GM21515 (cell line): Measurements from ENCODE around the gene IGSF3.
"Not testable (repeated sequence)": the region's sequence is repeated elsewhere in the genome, so short reads cannot be mapped to it uniquely, and the experiment has no call there.

Experiments used
- ATAC-seq: cut with Tn5 transposase; IDR thresholded peaks from one replicate; pipeline ENCODE4 v1.9.1; 2021; ENCODE audit not compliant: unreplicated experiment

IGSF3 gene

GRCh38 chr1:116631996-116632925, 35.3 kb downstream of the IGSF3 start:
- not testable (repeated sequence) for ATAC-seq

DNA sequence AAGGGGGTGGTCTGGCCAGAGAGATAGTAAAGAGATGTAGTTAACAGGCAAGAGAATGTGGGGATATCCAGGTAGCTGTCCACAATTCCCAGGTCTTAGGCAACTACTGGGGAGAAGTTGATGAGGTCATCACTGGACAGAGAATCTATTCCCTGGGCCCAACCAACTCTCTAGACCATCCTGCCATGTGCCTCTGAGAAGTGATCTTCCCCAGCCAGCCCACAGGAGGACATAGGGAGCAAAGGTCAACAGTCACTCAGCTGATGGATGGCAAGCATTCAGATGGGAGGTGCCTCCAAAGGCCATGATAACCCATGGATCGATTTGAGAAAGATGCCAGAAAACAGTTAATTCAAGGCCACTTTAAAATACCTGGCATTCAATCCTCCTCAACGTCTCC, 36.0 kb downstream of the IGSF3 start:
- ATAC-seq = not testable (repeated sequence)

DNA sequence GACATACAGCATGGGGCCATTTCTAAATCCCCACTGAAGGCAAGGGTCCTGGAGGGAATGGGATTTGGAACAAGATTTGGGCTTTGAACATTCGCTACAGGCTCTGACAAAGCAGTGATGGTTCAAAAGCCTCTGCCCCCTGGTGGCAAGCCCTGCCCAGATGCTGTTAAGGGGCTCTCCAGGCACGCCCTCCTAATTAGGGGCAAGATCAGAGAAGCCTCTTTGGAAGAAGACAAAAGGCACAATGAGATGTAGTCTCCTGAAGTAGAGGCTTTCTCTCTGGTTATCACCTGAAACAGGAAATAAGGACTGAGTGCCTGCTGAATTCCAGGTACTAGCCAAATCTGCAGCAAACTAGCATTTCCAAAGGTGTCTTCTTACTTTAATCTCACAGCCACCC, 37.5 kb downstream of the IGSF3 start:
- not testable (repeated sequence) for ATAC-seq

- ATAC-seq = not testable (repeated sequence)
Measured at GRCh38 chr1:116629441-116629840, 38.1 kb downstream of the IGSF3 start.

DNA sequence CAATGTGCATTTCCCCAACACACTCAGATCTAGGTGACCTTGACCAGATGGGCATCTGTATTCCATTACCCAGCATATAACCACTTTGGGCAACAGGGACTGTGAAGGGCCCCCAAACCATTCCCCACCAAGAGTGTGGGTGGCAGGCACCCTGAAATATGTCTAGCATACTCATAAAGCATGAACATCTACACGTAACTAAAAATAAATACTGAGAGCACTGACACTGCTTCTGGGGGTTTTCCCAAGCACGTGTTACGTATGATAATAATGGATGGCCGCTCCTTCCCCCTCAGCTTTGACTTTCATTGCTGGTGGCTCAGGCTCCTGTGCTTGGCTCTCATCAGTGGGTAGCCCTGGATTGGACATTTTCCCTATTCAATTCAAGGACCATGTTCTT, 39.1 kb downstream of the IGSF3 start:
- ATAC-seq = no peak

GRCh38 chr1:116627357-116627756, 40.2 kb downstream of the IGSF3 start:
- ATAC-seq = not testable (repeated sequence)

GRCh38 chr1:116626915-116627314, 40.6 kb downstream of the IGSF3 start:
- not testable (repeated sequence) for ATAC-seq

DNA sequence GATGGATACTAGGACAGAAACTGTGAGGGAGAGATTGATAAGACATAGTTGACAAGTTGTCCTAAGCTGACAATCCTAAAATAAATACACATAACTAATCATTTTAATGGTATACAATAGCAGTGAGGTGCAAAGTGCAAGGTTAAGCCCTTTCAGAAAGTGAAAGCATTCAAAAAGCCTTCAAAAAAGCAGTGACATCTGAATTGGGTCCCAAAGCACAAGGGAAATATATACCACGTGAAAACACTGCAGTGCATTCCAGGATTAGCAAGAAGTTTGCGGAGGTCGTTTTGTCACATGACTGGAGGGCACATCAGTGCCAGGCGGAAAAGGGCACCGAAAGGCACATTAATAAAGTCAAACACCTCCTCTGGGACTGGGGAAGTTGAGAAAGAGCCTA, 42.4 kb downstream of the IGSF3 start:
- ATAC-seq = not testable (repeated sequence)

- ATAC-seq = no peak
Measured at GRCh38 chr1:116624040-116624439, 43.5 kb downstream of the IGSF3 start.

GRCh38 chr1:116622496-116622895, 45.0 kb downstream of the IGSF3 start:
- not testable (repeated sequence) for ATAC-seq

DNA sequence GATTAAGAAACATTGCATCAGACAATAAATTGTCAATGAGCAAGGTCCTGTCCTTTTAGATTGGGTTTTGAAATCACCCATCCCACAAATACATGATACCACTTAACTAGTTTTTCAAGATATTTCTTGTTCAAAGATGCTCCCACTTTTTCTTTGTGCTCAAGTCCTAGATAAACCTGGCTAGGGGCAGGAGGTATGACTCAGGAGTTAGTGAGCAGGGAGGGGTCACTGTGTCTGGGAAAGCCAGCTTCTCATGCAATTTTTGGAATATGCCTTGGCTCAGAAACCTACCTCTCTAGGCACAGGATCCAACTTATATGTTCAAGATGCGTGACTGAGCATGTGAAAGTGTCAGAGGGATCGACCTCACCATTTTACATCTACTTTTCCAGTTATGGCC, 45.8 kb downstream of the IGSF3 start:
- ATAC-seq = not testable (repeated sequence)

GRCh38 chr1:116620392-116620791, 47.1 kb downstream of the IGSF3 start:
- not testable (repeated sequence) for ATAC-seq

DNA sequence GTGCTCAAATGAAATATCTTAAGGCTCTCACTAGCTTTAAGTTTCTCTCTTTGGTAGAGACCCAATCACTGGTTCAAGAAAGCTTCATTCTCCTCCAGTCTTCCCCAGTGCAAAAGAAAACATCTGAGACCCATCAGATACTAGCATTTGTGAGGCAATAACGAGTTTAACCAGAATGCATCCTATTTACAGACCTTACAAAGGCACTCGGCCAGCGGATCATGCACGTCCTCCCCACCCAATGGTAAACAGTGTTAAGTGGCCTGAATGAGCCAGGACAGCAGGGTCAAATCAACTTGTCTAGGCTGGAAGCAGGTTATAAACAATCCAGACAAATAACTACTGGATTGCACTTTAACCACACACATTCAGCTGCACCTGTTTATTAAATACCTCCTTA, 48.4 kb downstream of the IGSF3 start:
- ATAC-seq = not testable (repeated sequence)

- ATAC-seq = not testable (repeated sequence)
Measured at GRCh38 chr1:116617808-116618207, 49.7 kb downstream of the IGSF3 start.

GRCh38 chr1:116613825-116614224, 53.7 kb downstream of the IGSF3 start:
- ATAC-seq = not testable (repeated sequence)

DNA sequence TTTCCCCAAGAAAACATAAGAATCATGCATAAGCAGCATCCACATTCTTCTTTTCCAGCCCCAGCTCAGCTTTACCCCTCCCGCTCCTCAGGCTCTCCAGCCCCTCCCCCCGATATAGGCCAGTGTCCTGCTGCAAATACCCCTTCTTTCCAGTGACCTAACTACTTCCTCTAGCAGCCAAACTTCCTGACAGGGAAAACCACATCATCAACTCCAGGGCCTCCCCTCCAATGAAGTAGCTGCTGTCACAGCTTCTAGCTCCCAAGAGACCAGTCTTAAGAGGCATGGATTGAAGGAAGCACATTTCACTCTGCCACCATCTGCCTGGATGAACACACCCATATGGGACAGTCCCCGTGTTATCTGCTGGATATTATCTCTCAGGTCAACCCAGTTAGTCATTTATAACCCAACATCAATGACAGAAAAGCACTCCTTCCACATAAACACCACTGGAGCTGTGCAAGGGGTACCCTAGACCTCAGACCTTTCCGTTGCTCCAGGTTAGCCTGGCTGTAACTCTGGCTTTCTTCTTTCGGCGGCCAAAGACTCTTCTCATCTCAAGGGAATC, 57.6 kb downstream of the IGSF3 start:
- not testable (repeated sequence) for ATAC-seq

GRCh38 chr1:116608841-116609240, 58.7 kb downstream of the IGSF3 start:
- ATAC-seq = not testable (repeated sequence)

DNA sequence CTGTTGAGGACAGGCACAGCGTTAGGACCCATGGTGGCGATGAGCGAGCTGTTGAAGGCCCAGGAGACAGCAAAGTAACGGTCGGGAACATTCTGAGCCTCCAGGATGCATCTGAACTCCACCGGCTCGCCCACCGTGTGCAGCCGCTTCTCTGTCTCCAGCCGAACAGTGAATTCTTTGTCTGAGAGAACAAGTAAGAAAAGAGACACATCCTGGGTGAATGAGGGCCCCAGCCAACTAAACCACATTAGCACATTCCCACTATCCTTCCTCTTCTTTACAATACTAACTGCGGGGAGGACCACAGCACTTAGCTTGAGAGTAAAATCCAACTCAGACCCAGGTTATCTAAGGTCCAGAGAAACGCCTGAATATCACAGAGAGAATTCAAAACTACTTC, 59.4 kb downstream of the IGSF3 start:
- not testable (repeated sequence) for ATAC-seq

- ATAC-seq = not testable (repeated sequence)
Measured at GRCh38 chr1:116607463-116607862, 60.1 kb downstream of the IGSF3 start.

GRCh38 chr1:116606067-116606466, 61.5 kb downstream of the IGSF3 start:
- not testable (repeated sequence) for ATAC-seq

DNA sequence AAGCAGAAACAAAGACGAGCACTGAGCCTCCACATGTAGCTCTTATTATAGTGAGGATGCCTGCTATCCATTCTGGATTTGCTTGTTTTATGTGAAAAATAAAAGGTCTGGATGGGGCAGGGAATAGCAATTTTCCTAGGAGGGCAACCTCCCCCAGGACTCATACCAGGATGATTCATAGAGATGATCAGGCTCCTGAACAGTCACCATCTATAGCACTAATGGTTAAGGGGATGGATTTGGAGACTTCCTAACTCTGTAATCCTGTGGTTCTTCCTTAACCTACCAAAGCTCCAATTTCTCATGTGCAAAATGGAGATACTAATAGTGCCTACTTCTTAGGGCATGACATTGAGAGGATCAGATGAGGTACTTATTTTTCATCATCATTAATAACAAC, 62.2 kb downstream of the IGSF3 start:
- ATAC-seq = no peak

GRCh38 chr1:116604408-116604807, 63.1 kb downstream of the IGSF3 start:
- not testable (repeated sequence) for ATAC-seq
